K562 (cell line): ENCODE data around the gene CABLES1. TPM values are rescaled to one million over a fixed set of nuclear protein-coding genes. Genes with fewer than 3 reads are reported as not detected.

Experiments used
- ATAC-seq: fragments of 200-7000 bp; cut with Tn5 transposase; 3 replicates; pipeline ENCODE4 v1.9.1; 2020; ENCODE audit warnings: moderate library complexity
- BruUV-seq: library from RNA; stranded (reverse); fragments of 400-500 nt; replicated peaks from 2 replicates; lab custom pipeline; 2021; lab: Mats Ljungman, UMichigan
- CTCF ChIA-PET: fragments of 300-600 bp; formaldehyde crosslinking; extraction: SDS; loops from one replicate; lab custom pipeline; 2021; ENCODE audit warnings: low intra/inter-chr PET ratio; lab: Yijun Ruan, JAX
- POLR2A ChIA-PET: fragments of 300-600, 350-650 bp; sonication (Branson Sonifier 250); formaldehyde crosslinking; extraction: SDS; loops from one replicate; lab custom pipeline; 2021; ENCODE audit warnings: antibody characterized with exemption, inconsistent platforms; lab: Yijun Ruan, JAX
- DNase-seq, 4 experiments: peaks; one replicate each; pipeline versions ENCODE4 v3.0.0 to v3.0.0-alpha.2; 2011 to 2018; ENCODE audit warnings: low spot score in 3 of 4, mixed read lengths in 3 of 4; ENCODE audit errors: extremely low read depth in 1 of 4
- FAIRE-seq: peaks from 2 replicates; lab custom pipeline; 2011; peaks lifted over from hg19 to GRCh38; lab: Jason Lieb, UNC
- H2AFZ ChIP-seq: 2 replicates; pipeline ENCODE4 v1.6.0; 2011; ENCODE audit warnings: low read depth, low read length, control low read depth, inconsistent platforms
- H3K27ac ChIP-seq: fragments of 200-600 bp; 3 replicates; pipeline ENCODE4 v1.8.0; 2011; ENCODE audit warnings: low read depth, mild to moderate bottlenecking, control low read depth, inconsistent platforms, low read length, moderate library complexity, mixed read lengths; ENCODE audit errors: extremely low read depth
- H3K27me3 ChIP-seq, 2 experiments: fragments of 300-600 bp in 1 of 2; 2 replicates in 1 of 2; 3 replicates in 1 of 2; pipeline versions ENCODE4 v1.6.0 to v1.8.0; 2011; ENCODE audit warnings: inconsistent platforms in 2 of 2, low read length in 2 of 2, mild to moderate bottlenecking in 1 of 2, mixed read lengths in 1 of 2, moderate library complexity in 1 of 2; ENCODE audit not compliant: control insufficient read depth in 2 of 2, insufficient read depth in 2 of 2
- H3K36me3 ChIP-seq: fragments of 300-600 bp; 3 replicates; pipeline ENCODE4 v1.8.0; 2011; ENCODE audit warnings: mild to moderate bottlenecking, low read length, inconsistent platforms; ENCODE audit not compliant: control insufficient read depth, insufficient read depth
- H3K4me1 ChIP-seq, 2 experiments: fragments of 200-600 bp in 1 of 2; replicated peaks in 1 of 2; 2 replicates in 1 of 2; 3 replicates in 1 of 2; pipeline versions ENCODE4 v1.5.1 to v1.8.0; 2011; ENCODE audit warnings: inconsistent platforms in 2 of 2, low read length in 2 of 2, mild to moderate bottlenecking in 1 of 2, mixed read lengths in 1 of 2, moderate library complexity in 1 of 2; ENCODE audit not compliant: control insufficient read depth in 2 of 2, insufficient read depth in 2 of 2
- H3K4me2 ChIP-seq: 2 replicates; pipeline ENCODE4 v1.6.1; 2011; ENCODE audit warnings: low read length, control low read depth, inconsistent platforms, mixed read lengths; ENCODE audit not compliant: insufficient read depth
- H3K4me3 ChIP-seq: fragments of 200-600 bp; sonication (generic), shearing (Covaris generic); 2 replicates; pipeline ENCODE4 v1.5.1; 2016; ENCODE audit warnings: control low read depth, inconsistent platforms
- H3K79me2 ChIP-seq: fragments of 200-600 bp; 3 replicates; pipeline ENCODE4 v1.8.0; 2011; ENCODE audit warnings: low read length, inconsistent platforms; ENCODE audit not compliant: control insufficient read depth, insufficient read depth
- H3K9ac ChIP-seq, 2 experiments: 2 replicates each; pipeline versions ENCODE4 v1.6.0 to v1.6.1; 2011; ENCODE audit warnings: low read depth in 2 of 2, low read length in 2 of 2, control low read depth in 1 of 2, inconsistent platforms in 1 of 2, mild to moderate bottlenecking in 1 of 2, mixed read lengths in 1 of 2; ENCODE audit not compliant: insufficient read depth in 1 of 2
- H3K9me1 ChIP-seq: one replicate; pipeline ENCODE4 v1.6.0; 2011; ENCODE audit warnings: inconsistent platforms, mild to moderate bottlenecking, low read length, moderate library complexity; ENCODE audit not compliant: control insufficient read depth, insufficient read depth
- H3K9me3 ChIP-seq: replicated peaks from 2 replicates; pipeline ENCODE4 v1.5.1; 2011; ENCODE audit warnings: low read depth, low read length, inconsistent platforms; ENCODE audit not compliant: control insufficient read depth, insufficient read depth
- H4K20me1 ChIP-seq: replicated peaks from 2 replicates; pipeline ENCODE4 v1.6.1; 2011; ENCODE audit warnings: low read length, inconsistent platforms, mixed read lengths; ENCODE audit not compliant: control insufficient read depth, insufficient read depth
- CSDE1 ChIP-seq, 2 experiments: fragments of 450-650 bp; IDR thresholded peaks; 2 replicates each; pipeline ENCODE4 v1.6.1; 2016; ENCODE audit warnings: mild to moderate bottlenecking in 1 of 2
- FIP1L1 ChIP-seq: fragments of 200-400 bp; formaldehyde crosslinking; IDR thresholded peaks from 2 replicates; pipeline ENCODE4 v1.6.1; 2018; ENCODE audit warnings: mild to moderate bottlenecking, low read depth, low read length; ENCODE audit not compliant: poor library complexity, severe bottlenecking
- HDAC3 ChIP-seq: fragments of 450-650 bp; IDR thresholded peaks from 2 replicates; pipeline ENCODE4 v1.6.1; 2018; ENCODE audit warnings: borderline replicate concordance, mild to moderate bottlenecking, moderate library complexity; ENCODE audit not compliant: partially characterized antibody
- HMGN3 ChIP-seq: IDR thresholded peaks from 2 replicates; pipeline ENCODE4 v1.6.1; 2011; ENCODE audit warnings: borderline replicate concordance, low read depth, mild to moderate bottlenecking, mixed read lengths, low read length; ENCODE audit not compliant: insufficient read length; ENCODE audit errors: extremely low read depth
- LEF1 ChIP-seq: fragments of 450-650 bp; IDR thresholded peaks from 2 replicates; pipeline ENCODE4 v1.6.1; 2016; ENCODE audit warnings: mild to moderate bottlenecking
- PKNOX1 ChIP-seq: fragments of 450-650 bp; IDR thresholded peaks from 2 replicates; pipeline ENCODE4 v1.6.1; 2016
- POLR2A ChIP-seq: fragments of 450-650 bp; conservative IDR thresholded peaks from 2 replicates; pipeline ENCODE4 v1.6.1; 2016
- POLR2H ChIP-seq: IDR thresholded peaks from 2 replicates; pipeline ENCODE4 v1.6.1; 2016; ENCODE audit warnings: missing genetic modification characterization, low read depth, mild to moderate bottlenecking, control low read depth, missing compliant biosample characterization, moderate library complexity
- RAD51 ChIP-seq: fragments of 450-650 bp; IDR thresholded peaks from 2 replicates; pipeline ENCODE4 v1.7.1; 2016; ENCODE audit warnings: low read depth, mild to moderate bottlenecking, borderline replicate concordance
- RB1 ChIP-seq: fragments of 450-650 bp; IDR thresholded peaks from 2 replicates; pipeline ENCODE4 v1.6.1; 2017; ENCODE audit warnings: low read depth, mild to moderate bottlenecking
- TAF7 ChIP-seq: fragments of 450-650 bp; IDR thresholded peaks from 2 replicates; pipeline ENCODE4 v1.6.1; 2016; ENCODE audit warnings: missing genetic modification characterization, missing compliant biosample characterization
- TEAD4 ChIP-seq, 2 experiments: sonication (generic) in 1 of 2; formaldehyde crosslinking in 1 of 2; IDR thresholded peaks; 2 replicates each; pipeline versions ENCODE4 v1.6.1 to v1.8.0; 2012 to 2022; ENCODE audit warnings: borderline replicate concordance in 1 of 2, inconsistent platforms in 1 of 2, low read length in 1 of 2, mild to moderate bottlenecking in 1 of 2, missing genetic modification reagents in 1 of 2
- ZNF785 ChIP-seq: fragments of 250-450 bp; sonication (Bioruptor Pico); IDR thresholded peaks from 2 replicates; pipeline ENCODE4 v1.4.0; 2020; ENCODE audit warnings: mild to moderate bottlenecking
- in situ Hi-C: fragments of 300-500 bp; cut with MboI; formaldehyde crosslinking; loops from 4 replicates; pipeline ENCODE4 v1.15.0; 2018; ENCODE audit warnings: inconsistent platforms, mixed read lengths
- intact Hi-C: fragments of 100-400 bp; cut with micrococcal nuclease; formaldehyde crosslinking; loops from 2 replicates; pipeline ENCODE4 v1.14.2; 2022
- polyA plus RNA-seq, 8 experiments: library from polyadenylated mRNA; depleted of rRNA in 4 of 8; stranded (reverse) in 5 of 8; unstranded in 3 of 8; fragments of >200 nt; fragmentation: Nextera tagmentation in 2 of 8; fragmentation: Illumina TruSeq in 1 of 8; extraction: Ambion mirVana in 2 of 8; extraction: Trizol in 1 of 8; gene quantifications; 2 replicates each; pipeline versions ENCODE4 v1.2.1 to v1.2.3, GENCODE V29; 2011 to 2014; ENCODE audit warnings: inconsistent platforms in 1 of 8, missing spikeins in 1 of 8
- total RNA-seq, 7 experiments: library from RNA; depleted of rRNA in 6 of 7; stranded (reverse); fragments of >200 nt in 6 of 7; fragmentation: Illumina TruSeq in 2 of 7; extraction: Trizol in 2 of 7; gene quantifications; 2 replicates each; pipeline versions ENCODE4 v1.2.1 to v1.2.3, GENCODE V29; 2011 to 2021; ENCODE audit warnings: low replicate concordance in 1 of 7

CABLES1 gene
- total and polyA plus RNA-seq, 9 of the 15 experiments (the other 6 are each of a cell fraction or from before 2014, with no cell fraction given): 0.04 to 0.10 (median 0.06) TPM; not detected in 3

GRCh38 chr18:23213200-23213599, 77.9 kb downstream of the CABLES1 start:
- CTCF ChIA-PET: interaction anchor here (0.6 kb wide), 1 partner anchor 154 kb away, joined by 3 read pairs; no protein-coding TSS in a partner anchor
- Histone ChIP-seq H3K27ac (no peak overlapping the region), H3K36me3 (no peaks in the 10 kb centered on the region), H3K4me2 (no peak overlapping the region), H4K20me1 (no peaks in the 10 kb centered on the region), H3K9me1 (peaks cover 3% of the 10 kb centered on the region), H3K9ac (no peak overlapping the region), H3K27me3 (peaks cover 34 to 64% of the 10 kb centered on the region in 2 experiments), H3K4me3 (no peak overlapping the region), H3K4me1 (no peaks in the 10 kb centered on the region), H3K79me2 (no peaks in the 10 kb centered on the region), H3K9me3 (no peaks in the 10 kb centered on the region), H2AFZ (no peak overlapping the region)
- in situ Hi-C loops: no loop called here
- POLR2A ChIA-PET: interaction anchor here (1.6 kb wide), 1 partner anchor 11 kb away, joined by 5 read pairs; no protein-coding TSS in a partner anchor
- intact Hi-C loops: no loop called here
- no peak for TF ChIP-seq HMGN3
- TF ChIP-seq HDAC3: no peak
- TF ChIP-seq FIP1L1: no peak
- TF ChIP-seq TEAD4 (IDR thresholded peaks at IDR 0.05; ENCODE audit: low read length): no peak
- TF ChIP-seq TEAD4 (CRISPR knock-in tag; IDR thresholded peaks at IDR 0.05; ENCODE audit: borderline replicate concordance): no peak
- TF ChIP-seq TAF7 (tag): no peak
- no peak for TF ChIP-seq PKNOX1
- no peak for TF ChIP-seq LEF1
- no peak for TF ChIP-seq RAD51
- TF ChIP-seq POLR2H (tag): no peak
- no peak for TF ChIP-seq ZNF785 (CRISPR knock-in tag)
- no peak for TF ChIP-seq CSDE1 (IDR thresholded peaks at IDR 0.05)
- no peak for TF ChIP-seq RB1
- TF ChIP-seq POLR2A: no peak
- DNase-seq (no peak), FAIRE-seq (no peak), ATAC-seq (no peak)
- BruUV-seq: no TSS peak
